OCI-LY3 (cell line): ENCODE measurements around the gene METTL5.

Source experiments
- H2AFZ ChIP-seq: fragments of 200-600, 300-600 bp; shearing (Covaris generic); 2 replicates; pipeline ENCODE4 v1.6.0; 2014; ENCODE audit warnings: antibody characterized with exemption, low read depth, low read length
- H3K27ac ChIP-seq: fragments of 200-600, 300-600 bp; sonication (generic); 2 replicates; pipeline ENCODE4 v1.5.1; 2014; ENCODE audit warnings: mild to moderate bottlenecking, low read length, moderate library complexity, mixed read lengths
- H3K27me3 ChIP-seq: fragments of 200-600, 300-600 bp; sonication (generic); 2 replicates; pipeline ENCODE4 v1.6.1; 2014; ENCODE audit warnings: low read depth, low read length, mixed read lengths
- H3K36me3 ChIP-seq: fragments of 200-600, 300-600 bp; sonication (generic); replicated peaks from 2 replicates; pipeline ENCODE3; 2014; ENCODE audit warnings: low read depth, low read length, mixed read lengths
- H3K4me1 ChIP-seq: fragments of 300-600, 200-600 bp; sonication (generic); 2 replicates; pipeline ENCODE4 v1.6.1; 2014; ENCODE audit warnings: low read length, mixed read lengths
- H3K4me2 ChIP-seq: fragments of 200-600, 300-600 bp; sonication (generic); 2 replicates; pipeline ENCODE4 v1.6.1; 2014; ENCODE audit warnings: low read length, mixed read lengths
- H3K4me3 ChIP-seq: fragments of 300-600, 200-600 bp; sonication (generic); 2 replicates; pipeline ENCODE4 v1.5.1; 2014; ENCODE audit warnings: antibody characterized with exemption, mild to moderate bottlenecking, low read length, moderate library complexity
- H3K79me2 ChIP-seq: fragments of 300-600, 200-600 bp; shearing (Covaris generic); 2 replicates; pipeline ENCODE4 v1.6.1; 2014; ENCODE audit warnings: mild to moderate bottlenecking, low read length, mixed read lengths
- H3K9ac ChIP-seq: fragments of 300-600, 200-600 bp; shearing (Covaris generic); 2 replicates; pipeline ENCODE4 v1.6.0; 2014; ENCODE audit warnings: mild to moderate bottlenecking, low read length, moderate library complexity
- H3K9me3 ChIP-seq: fragments of 200-600, 300-600 bp; shearing (Covaris generic); 2 replicates; pipeline ENCODE4 v1.6.1; 2014; ENCODE audit warnings: low read length, mixed read lengths; ENCODE audit not compliant: insufficient read depth
- H4K20me1 ChIP-seq: fragments of 200-600, 300-600 bp; sonication (generic); 2 replicates; pipeline ENCODE4 v1.6.1; 2016; ENCODE audit warnings: low read length, mixed read lengths; ENCODE audit not compliant: insufficient read depth
- EZH2phosphoT487 ChIP-seq: fragments of 200-600 bp; shearing (Covaris generic); IDR thresholded peaks from 2 replicates; pipeline ENCODE4 v1.6.1; 2018; ENCODE audit warnings: antibody characterized with exemption, mixed run types, low read depth
- TF ChIP-seq, protein P1 (sequence below): fragments of 200-600, 300-600 bp; sonication (generic); IDR thresholded peaks from 2 replicates; pipeline ENCODE4 v1.5.1; 2014; ENCODE audit warnings: antibody characterized with exemption, low read length, low read depth

The METTL5 gene

DNA sequence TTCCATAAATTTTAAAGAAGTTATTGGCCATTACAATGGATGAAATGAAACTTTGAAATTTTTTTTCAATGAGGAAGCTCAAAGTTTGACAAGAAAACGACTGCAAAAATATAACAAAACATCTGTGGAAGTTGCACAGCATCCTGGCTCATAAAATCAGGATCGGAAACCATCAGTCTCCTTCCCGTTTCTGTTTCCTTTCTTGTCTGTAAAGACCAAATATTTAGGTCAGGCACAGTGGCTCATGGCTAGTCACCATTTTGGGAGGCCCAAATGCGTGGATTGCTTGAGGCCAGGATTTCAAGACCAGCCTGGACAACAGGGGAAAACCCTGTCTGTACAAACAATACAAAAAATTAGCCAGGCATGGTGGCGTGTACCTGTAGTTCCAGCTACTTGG is 53.7 kb downstream of the METTL5 start:
- Histone ChIP-seq H3K36me3 (no peaks in the 10 kb centered on the region), H3K27ac (no peak overlapping the region)
- TF ChIP-seq, protein P1, sequence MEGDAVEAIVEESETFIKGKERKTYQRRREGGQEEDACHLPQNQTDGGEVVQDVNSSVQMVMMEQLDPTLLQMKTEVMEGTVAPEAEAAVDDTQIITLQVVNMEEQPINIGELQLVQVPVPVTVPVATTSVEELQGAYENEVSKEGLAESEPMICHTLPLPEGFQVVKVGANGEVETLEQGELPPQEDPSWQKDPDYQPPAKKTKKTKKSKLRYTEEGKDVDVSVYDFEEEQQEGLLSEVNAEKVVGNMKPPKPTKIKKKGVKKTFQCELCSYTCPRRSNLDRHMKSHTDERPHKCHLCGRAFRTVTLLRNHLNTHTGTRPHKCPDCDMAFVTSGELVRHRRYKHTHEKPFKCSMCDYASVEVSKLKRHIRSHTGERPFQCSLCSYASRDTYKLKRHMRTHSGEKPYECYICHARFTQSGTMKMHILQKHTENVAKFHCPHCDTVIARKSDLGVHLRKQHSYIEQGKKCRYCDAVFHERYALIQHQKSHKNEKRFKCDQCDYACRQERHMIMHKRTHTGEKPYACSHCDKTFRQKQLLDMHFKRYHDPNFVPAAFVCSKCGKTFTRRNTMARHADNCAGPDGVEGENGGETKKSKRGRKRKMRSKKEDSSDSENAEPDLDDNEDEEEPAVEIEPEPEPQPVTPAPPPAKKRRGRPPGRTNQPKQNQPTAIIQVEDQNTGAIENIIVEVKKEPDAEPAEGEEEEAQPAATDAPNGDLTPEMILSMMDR, result no peak
- TF ChIP-seq EZH2phosphoT487, result no peak

GRCh38 chr2:169768262-169768995 is 56.3 kb downstream of the METTL5 start:
- H3K27me3 ChIP-seq, result no peaks in the 10 kb centered on the region
- H3K27ac ChIP-seq, result no peak overlapping the region
- H3K4me1 ChIP-seq, result no peaks in the 10 kb centered on the region
- H4K20me1 ChIP-seq, result no peaks in the 10 kb centered on the region
- no peak overlapping the region for H3K4me3 ChIP-seq
- no peaks in the 10 kb centered on the region for H3K36me3 ChIP-seq
- H3K9me3 ChIP-seq, result no peaks in the 10 kb centered on the region
- no peaks in the 10 kb centered on the region for H3K79me2 ChIP-seq
- no peak overlapping the region for H2AFZ ChIP-seq
- TF ChIP-seq, protein P1, result no peak
- no peak for TF ChIP-seq EZH2phosphoT487
- H3K4me2 ChIP-seq, result no peak overlapping the region
- no peak overlapping the region for H3K9ac ChIP-seq

More for the DNA sequence above, 53.7 kb downstream of the METTL5 start:
- no peaks in the 10 kb centered on the region for H3K79me2 ChIP-seq
- H4K20me1 ChIP-seq, result no peaks in the 10 kb centered on the region
- no peak overlapping the region for H2AFZ ChIP-seq
- H3K4me3 ChIP-seq, result no peak overlapping the region
- no peaks in the 10 kb centered on the region for H3K27me3 ChIP-seq
- no peak overlapping the region for H3K9ac ChIP-seq
- H3K4me2 ChIP-seq, result no peak overlapping the region
- no peaks in the 10 kb centered on the region for H3K9me3 ChIP-seq
- peaks cover 8% of the 10 kb centered on the region for H3K4me1 ChIP-seq

- no peaks in the 10 kb centered on the region for H3K9me3 ChIP-seq
- no peaks in the 10 kb centered on the region for H3K36me3 ChIP-seq
- TF ChIP-seq, protein P1, result peak; percentile 70
- no peak for TF ChIP-seq EZH2phosphoT487
- H3K79me2 ChIP-seq, result no peaks in the 10 kb centered on the region
- no peaks in the 10 kb centered on the region for H4K20me1 ChIP-seq
- no peak overlapping the region for H3K4me3 ChIP-seq
- H3K9ac ChIP-seq, result no peak overlapping the region
- no peak overlapping the region for H3K4me2 ChIP-seq
- H3K27ac ChIP-seq, result no peak overlapping the region
- H3K27me3 ChIP-seq, result no peaks in the 10 kb centered on the region
- no peak overlapping the region for H2AFZ ChIP-seq
- H3K4me1 ChIP-seq, result no peaks in the 10 kb centered on the region
These were observed 57.3 kb downstream of the METTL5 start for GRCh38 chr2:169767243-169767888.

- Histone ChIP-seq H3K4me1 (no peaks in the 10 kb centered on the region), H3K4me3 (no peak overlapping the region), H2AFZ (no peak overlapping the region), H3K36me3 (no peaks in the 10 kb centered on the region), H3K4me2 (no peak overlapping the region), H3K9ac (no peak overlapping the region), H4K20me1 (no peaks in the 10 kb centered on the region), H3K79me2 (no peaks in the 10 kb centered on the region), H3K27me3 (no peaks in the 10 kb centered on the region), H3K9me3 (no peaks in the 10 kb centered on the region), H3K27ac (no peak overlapping the region)
- TF ChIP-seq EZH2phosphoT487, result no peak
- TF ChIP-seq, protein P1, result no peak
These were observed 59.2 kb downstream of the METTL5 start for GRCh38 chr2:169765523-169765922.
